HG03097 (cell line): ENCODE results near the gene HSPA5.
"Not testable (repeated sequence)": the region's sequence is repeated elsewhere in the genome, so short reads cannot be mapped to it uniquely, and the experiment has no call there.

ENCODE experiments used
- ATAC-seq: cut with Tn5 transposase; IDR thresholded peaks from one replicate; pipeline ENCODE4 v1.9.1; 2021; ENCODE audit not compliant: unreplicated experiment, low FRiP score

HSPA5 gene

GRCh38 chr9:125241000-125241862 lies at the start of gene HSPA5:
HSPA5 (minus strand) TSS chr9:125241343; CDS start chr9:125241126, 217 bp downstream.
- ATAC-seq, result peak; percentile 86

- ATAC-seq, result not testable (repeated sequence)
Measured at GRCh38 chr9:125286935-125287433, 45.8 kb upstream of the HSPA5 start.

GRCh38 chr9:125284855-125285254 lies 43.7 kb upstream of the HSPA5 start:
- no peak for ATAC-seq

DNA sequence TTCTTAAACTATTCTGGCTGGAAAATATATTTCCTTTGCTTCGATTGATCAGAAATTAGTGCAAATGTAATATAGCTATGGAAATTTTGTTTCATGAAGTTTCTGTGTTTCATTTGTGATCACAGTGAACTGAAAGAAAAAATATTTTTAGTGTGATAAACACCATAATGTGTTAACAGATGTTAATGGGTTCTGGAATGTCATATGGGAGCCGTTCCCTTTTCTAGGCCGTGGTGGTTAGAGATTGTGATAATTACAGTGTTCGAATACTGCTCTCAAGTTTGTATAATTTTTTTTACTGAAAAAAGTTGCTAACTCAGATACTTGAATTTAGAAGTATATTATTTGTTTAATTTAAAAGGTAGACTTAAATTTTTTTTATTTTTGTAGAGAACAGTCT lies 39.8 kb upstream of the HSPA5 start:
- no peak for ATAC-seq

GRCh38 chr9:125277411-125277810 lies 36.3 kb upstream of the HSPA5 start:
- no peak for ATAC-seq

- no peak for ATAC-seq
Measured at GRCh38 chr9:125276771-125277170, 35.6 kb upstream of the HSPA5 start.

DNA sequence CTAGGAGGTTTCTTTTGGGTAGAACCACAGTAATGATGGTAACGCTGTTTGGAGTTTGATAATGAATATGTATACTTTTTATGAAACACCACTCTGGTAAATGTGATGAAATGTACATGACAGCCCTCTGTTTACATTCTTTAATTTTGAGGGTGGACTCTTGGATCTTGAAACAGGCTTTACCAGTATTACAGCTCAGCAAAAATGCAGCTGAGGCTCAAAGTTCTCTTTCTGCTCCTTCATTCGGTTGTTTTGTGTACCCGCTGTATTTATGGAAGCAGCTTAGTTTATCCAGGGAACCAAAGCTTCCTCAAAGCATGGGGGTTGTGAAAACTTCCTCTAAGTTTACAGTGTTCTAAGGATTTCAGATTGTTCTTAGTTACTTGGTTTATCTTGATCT lies 31.6 kb upstream of the HSPA5 start:
- ATAC-seq, result no peak

- no peak for ATAC-seq
Measured at GRCh38 chr9:125271081-125271480, 29.9 kb upstream of the HSPA5 start.

- no peak for ATAC-seq
Measured at GRCh38 chr9:125269014-125269397, 27.9 kb upstream of the HSPA5 start.

GRCh38 chr9:125268394-125269013 lies 27.4 kb upstream of the HSPA5 start:
- ATAC-seq, result no peak

DNA sequence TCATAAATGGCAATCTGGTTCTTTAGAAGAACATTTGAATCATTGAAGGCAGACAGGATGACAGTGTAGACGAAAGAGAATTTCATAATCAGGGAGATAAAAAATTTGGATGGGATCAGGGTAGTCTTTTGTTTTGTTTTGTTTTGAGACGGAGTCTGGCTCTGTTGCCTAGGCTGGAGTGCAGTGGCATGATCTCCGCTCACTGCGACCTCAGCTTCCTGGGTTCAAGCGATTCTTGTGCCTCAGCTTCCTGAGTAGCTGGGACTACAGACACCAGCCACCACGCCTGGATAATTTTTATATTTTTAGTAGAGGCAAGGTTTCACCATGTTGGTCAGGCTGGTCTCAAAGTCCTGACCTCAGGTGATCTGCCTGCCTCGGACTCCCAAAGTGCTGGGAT lies 22.9 kb upstream of the HSPA5 start:
- ATAC-seq, result not testable (repeated sequence)

- peak; percentile 18 for ATAC-seq
Measured at GRCh38 chr9:125262294-125262991, 21.3 kb upstream of the HSPA5 start.

GRCh38 chr9:125261501-125262293 lies 20.6 kb upstream of the HSPA5 start, which contains the start of gene GAPVD1:
GAPVD1 (plus strand) TSS chr9:125261826; CDS start chr9:125298922, 37,096 bp downstream.
- peak; percentile 92 for ATAC-seq

DNA sequence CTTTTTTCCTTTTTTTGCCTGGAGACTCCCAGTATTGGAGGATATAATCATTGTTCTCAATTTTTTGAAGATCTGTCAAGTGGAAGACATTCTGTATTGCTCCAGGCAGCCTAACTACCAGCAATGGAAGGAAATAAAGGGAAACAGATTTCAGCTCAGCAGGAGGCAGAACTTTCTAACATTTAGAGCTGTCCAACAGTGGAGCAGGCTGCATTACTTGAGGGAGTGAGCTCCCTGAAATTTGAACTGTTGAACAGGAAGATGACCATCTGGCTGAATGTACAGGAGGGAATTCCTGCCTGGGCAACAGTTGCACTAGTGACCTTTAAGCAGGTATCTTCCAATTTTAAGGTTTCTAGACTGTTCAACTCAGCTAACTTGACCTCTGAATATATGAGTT lies 19.4 kb upstream of the HSPA5 start:
- no peak for ATAC-seq

DNA sequence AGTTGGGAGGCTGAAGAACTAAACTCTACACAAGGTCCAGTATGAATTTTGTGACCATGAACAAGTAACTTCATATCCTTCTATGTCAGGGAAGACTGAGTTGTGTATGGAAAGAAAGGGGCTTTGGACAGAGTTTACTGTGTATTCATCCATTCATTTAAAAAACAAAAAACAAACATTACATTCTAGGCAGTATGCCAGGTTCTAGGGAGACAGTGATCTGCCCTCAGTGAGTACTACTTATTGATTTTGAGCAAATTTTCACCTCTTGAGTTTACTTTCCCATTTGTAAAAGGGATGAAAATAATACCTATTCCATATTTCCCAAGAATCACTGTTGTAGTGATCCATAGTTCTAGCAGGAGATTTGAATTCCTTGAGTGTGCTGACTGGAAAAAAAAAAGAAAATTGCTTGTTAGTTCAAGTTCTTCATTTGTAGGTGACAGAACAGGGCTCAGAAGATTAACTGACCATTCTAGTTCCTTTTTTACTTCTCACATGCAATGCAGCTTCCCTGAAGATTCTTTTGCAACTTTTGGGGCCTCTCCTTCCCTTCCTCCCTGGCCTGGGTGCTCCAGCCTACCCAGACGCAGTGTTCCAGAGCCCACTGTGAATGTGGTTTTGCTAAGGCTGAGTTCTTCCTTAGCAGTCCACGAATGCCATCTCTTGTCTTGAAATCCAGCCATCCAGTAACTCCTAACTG lies 17.8 kb upstream of the HSPA5 start:
- ATAC-seq, result no peak

GRCh38 chr9:125258160-125258785 lies 17.1 kb upstream of the HSPA5 start:
- no peak for ATAC-seq

DNA sequence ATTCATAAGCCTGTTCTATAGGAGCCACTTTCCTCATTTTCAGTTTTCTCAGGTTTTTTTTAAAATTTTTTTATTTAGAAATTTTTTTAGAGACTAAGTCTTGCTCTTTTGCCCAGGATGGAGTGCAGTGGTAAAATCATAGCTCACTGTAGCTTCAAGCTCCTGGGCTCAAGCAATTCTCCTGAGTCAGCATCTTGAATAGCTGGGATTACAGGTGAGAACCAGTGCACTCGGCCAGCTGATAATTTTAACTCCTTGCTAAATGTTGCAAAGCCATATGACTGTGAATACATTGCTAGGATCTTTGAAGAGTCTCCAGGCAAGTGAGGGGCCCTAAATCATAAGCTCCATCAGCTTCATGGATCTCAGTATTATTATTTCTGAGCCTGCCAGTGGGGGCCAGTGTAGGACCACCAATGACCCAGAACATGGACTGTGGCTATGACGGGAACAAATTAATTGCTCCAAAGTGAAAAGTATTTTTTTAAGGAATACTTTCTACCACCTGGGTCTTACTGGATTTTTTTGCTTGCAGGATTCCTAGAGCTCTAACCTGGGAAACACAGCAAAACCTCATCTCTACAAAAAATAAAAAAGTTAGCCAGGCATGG lies 14.7 kb upstream of the HSPA5 start:
- ATAC-seq, result no peak

- no peak for ATAC-seq
Measured at GRCh38 chr9:125254231-125254630, 13.1 kb upstream of the HSPA5 start.

DNA sequence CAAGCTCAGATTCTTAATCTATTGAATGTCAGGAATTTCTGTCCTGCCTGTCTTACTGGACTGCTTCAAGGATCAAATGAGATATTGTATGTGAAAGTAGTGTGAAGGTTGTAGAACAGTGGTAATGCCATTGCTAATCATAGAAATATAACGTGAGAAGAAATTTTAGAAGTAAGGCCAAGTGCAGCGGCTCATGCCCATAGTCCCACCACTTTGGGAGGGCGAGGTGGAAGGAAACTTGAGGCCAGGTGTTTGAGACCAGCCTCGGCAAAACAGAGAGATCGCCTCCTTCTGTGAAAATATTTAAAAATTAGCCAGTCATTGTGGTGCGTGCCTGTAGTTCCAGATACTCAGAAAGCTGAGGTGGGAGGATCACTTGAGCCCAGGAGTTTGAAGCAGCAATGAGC lies 5.1 kb upstream of the HSPA5 start:
- ATAC-seq, result no peak
